HuH-7 (cell line): ENCODE data around the gene SERPINE1.
"Not testable (repeated sequence)": the region's sequence is repeated elsewhere in the genome, so short reads cannot be mapped to it uniquely, and the experiment has no call there.

Experiments
- DNase-seq: peaks from one replicate; pipeline ENCODE4 v3.0.0; 2011; ENCODE audit warnings: low spot score

Gene SERPINE1

GRCh38 chr7:101102026-101102425 lies 24.9 kb upstream of the SERPINE1 start:
- DNase-seq, result no peak

DNA sequence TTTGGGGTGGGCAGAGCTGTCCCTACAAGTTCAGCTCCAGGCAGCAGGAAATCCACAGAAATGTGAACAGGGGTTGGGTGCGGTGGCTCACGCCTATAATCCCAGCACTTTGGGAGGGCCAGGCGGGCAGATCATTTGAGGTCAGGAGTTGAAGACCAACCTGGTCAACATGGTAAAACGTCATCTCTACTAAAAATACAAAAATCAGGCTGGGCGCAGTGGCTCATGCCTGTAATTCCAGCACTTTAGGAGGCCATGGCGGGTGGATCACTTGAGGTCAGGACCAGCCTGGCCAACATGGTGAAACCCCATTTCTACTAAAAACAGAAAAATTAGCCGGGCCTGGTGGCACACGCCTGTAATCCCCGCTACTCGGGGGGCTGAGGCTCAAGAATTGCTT lies 23.2 kb upstream of the SERPINE1 start:
- DNase-seq, result not testable (repeated sequence)

- no peak for DNase-seq
These were observed 22.7 kb upstream of the SERPINE1 start for GRCh38 chr7:101104193-101104713.

GRCh38 chr7:101104799-101105198 lies 22.1 kb upstream of the SERPINE1 start:
- DNase-seq, result no peak

DNA sequence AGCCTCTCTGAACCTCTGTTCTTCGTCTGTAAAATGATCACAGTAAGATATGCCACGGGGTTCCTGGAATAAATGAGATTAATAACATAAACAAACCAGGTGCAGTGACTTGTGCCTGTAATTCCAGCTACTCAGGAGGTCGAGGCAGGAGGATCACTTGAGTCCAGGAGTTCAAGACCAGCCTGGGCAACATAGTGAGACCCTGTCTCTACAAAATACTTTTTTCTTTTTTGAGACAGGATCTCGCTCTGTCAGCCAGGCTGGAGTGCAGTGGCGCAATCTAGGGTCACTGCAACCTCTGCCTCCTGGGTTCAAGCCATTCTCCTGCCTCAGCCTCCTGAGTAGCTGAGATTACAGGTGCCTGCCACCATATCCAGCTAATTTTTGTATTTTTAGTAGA lies 21.7 kb upstream of the SERPINE1 start:
- DNase-seq, result not testable (repeated sequence)

DNA sequence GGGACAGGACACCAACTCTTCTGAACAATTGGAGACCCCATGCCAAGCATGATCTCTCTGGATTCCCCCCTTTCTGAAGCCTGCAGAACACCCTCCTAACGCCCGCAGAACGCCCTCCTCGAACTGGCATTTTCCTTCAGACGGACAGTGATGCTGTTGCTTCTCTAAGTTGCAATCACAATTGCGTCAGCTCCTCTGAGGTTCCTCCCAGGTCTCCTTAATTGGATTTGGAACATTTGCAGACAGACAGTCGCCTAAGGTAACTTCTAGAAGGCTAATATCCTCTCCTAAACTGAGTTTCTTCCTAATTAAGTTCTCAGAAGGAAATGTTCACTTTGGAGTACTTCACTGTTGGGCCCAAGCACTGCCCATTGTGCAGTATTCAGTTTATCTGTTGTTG lies 20.5 kb upstream of the SERPINE1 start:
- no peak for DNase-seq

DNA sequence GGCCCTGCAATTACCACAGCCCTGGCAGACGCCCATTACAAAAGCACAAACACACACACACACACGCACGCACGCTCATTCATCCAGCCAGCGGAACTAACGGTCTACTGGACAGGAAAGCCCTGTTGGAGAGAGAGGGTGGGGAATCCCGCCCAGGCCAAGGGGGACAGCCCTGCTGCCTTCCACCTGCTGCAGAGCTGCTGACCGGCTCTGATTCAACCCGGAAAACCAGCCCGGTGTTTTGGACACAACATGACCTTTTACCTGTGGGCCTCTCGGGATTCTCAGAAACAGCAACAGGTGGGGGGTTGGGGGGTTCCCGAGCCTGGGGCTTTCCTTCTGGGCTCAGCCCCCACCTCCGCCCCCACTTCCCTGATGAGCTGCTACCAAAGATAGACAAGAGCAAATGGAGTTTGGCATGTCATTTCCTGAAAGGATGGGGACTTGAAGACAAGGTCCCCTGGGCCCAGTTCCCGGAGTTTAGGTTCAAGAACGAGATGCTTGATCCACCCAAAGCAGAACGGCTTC lies 18.5 kb upstream of the SERPINE1 start:
- no peak for DNase-seq

GRCh38 chr7:101108961-101109360 lies 17.9 kb upstream of the SERPINE1 start:
- no peak for DNase-seq

GRCh38 chr7:101109368-101109767 lies 17.5 kb upstream of the SERPINE1 start:
- no peak for DNase-seq

DNA sequence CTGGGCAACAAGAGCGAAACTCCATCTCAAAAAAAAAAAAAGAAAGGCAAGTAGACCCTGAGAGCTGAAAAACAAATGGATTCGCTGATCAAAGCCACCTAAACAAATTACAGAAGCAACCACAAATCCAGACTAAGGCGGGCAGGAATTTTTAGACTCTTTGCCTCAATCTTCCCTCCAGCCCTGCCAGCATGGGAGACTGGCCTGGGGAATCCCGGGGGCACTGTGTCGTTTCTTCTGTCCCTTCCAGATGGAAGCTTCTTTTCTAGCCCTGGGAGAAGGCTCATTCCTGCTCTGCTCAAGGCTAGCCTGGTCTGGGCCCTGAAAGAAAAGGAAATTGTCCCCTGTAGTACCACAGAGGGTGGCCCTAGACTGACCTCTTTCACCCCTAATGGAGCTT lies 15.6 kb upstream of the SERPINE1 start:
- no peak for DNase-seq

- DNase-seq, result no peak
These were observed 14.7 kb upstream of the SERPINE1 start for GRCh38 chr7:101112233-101112632.

- DNase-seq, result not testable (repeated sequence)
These were observed 13.8 kb upstream of the SERPINE1 start for GRCh38 chr7:101113140-101113539.

- no peak for DNase-seq
These were observed 13.1 kb upstream of the SERPINE1 start for GRCh38 chr7:101113836-101114235.

GRCh38 chr7:101114492-101114891 lies 12.4 kb upstream of the SERPINE1 start:
- DNase-seq, result no peak

- DNase-seq, result no peak
These were observed 11.7 kb upstream of the SERPINE1 start for GRCh38 chr7:101115215-101115614.

- no peak for DNase-seq
These were observed 10.0 kb upstream of the SERPINE1 start for GRCh38 chr7:101116898-101117297.

- DNase-seq, result no peak
These were observed 8.0 kb upstream of the SERPINE1 start for GRCh38 chr7:101118856-101119255.

DNA sequence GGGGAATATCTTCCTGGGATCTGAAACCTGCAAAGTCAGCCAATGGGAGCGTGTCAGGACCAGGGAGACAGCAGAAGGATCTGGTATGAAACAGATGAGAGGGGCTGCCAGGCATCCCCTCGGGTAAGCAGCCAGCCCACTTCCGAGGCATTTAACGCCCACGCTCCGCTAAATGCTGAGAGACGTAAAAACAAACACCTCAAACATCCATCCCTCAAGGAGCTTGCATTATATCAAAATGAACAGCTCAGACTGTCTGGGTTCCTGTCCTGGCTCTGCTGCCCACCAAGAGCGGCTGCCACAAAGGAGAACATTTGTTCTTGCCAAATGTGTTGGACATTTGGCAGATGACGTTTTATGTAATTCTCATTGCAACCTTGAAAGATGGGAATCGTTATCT lies 7.0 kb upstream of the SERPINE1 start:
- DNase-seq, result no peak

DNA sequence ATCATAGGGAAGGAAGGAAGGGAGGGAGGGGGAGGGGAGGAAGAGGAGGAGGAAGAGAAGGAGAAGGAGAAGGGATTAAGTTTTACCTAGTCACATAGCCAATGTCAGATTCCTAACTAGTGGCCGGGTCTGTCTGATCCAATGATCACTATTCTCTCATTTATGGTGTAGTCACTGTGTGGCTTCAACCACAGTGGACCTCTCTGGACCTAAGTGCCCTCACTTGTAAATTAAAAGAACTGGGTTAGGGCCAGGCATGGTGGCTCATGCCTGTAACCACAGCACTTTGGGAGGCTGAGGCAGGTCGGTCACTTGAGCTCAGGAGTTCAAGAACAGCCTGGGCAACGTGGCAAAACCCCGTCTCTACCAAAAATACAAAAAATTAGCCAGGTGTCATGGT lies 6.6 kb upstream of the SERPINE1 start:
- no peak for DNase-seq

DNA sequence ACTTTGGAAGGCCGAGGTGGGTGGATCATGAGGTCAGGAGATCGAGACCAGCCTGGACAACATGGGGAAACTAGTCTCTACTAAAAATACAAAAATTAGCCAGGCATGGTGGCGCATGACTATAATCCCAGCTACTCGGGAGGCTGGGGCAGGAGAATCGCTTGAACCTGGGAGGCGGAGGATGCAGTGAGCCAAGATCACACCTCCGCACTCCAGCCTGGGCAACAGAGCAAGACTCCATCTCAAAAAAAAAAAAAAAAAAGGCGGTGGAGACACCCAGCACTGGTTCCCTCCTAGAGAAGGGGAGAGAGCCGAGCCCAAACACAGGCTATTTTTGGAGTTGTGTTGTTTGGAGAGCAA lies 5.3 kb upstream of the SERPINE1 start:
- not testable (repeated sequence) for DNase-seq

DNA sequence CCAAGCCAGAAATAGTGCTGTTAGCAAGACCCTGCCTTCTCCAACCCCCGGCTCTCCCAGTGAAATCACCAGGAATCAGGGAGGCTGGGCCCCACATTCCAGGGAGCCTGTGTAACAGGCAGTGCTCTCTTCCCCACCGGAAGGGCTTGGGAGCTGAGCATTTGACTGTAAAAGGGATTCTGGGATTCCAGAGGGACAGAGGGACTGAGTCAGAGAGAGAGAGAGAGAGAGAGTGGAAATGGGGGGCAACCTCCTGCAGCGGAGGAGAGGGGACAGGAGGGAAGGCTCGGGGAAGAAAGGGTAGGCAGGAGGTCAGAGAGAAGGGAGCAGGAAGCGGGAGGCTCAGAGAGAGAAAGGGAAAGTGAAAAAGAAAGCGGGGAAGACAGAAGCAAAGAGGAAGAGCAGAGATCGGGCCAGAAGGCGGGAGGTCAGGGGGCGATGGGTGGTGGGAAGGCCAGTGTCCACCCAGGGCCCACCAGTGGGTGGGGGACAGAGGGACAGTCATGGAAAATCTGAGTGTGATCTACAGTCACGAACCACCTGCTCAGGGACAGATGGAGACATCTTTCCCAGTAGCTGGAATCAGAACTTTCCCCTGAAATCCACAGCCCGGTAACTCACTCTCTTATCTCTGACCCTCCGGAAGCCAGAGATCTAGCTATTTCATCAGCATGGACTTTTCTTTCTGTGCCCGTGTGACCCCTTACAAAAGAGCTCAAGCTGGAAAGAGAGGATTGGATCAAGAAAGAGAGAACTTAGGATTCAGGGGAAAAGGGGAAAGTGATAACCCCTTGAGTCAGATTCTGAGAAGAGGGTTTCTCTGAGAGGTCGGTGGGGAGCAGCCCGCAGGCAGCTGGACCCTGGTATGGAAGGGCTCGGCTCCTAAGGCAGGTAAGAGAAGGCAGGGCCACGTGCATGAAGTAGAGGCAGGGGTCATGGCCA lies 4.6 kb upstream of the SERPINE1 start:
- peak; percentile 58 for DNase-seq

- no peak for DNase-seq
These were observed 3.8 kb upstream of the SERPINE1 start for GRCh38 chr7:101122933-101123702.

DNA sequence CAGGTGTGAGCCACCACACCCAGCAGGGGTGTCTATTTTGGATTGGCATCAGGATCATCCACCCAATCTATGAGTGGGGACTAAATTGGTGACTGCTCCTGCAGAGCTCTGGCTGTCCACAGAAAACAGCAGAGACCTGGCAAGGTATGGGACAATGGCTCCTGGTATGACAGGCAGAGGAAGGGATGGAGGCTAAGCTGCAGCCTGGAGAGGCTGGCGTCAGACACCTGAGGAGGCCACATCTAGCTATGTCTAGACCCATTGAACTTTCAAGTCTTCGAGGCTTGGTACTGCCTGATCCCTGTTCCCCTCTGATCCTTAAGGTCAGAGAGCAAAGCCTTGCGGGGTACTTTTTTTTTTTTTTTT lies 3.2 kb upstream of the SERPINE1 start:
- DNase-seq, result no peak
